BLaER1 treated with 17β-estradiol and CSF1 and Interleukin-3, amounts not matched to agents 10 nM and 100 nM (cell line): Measurements from ENCODE around the gene WDR82.

Experiments used
- H3K27ac ChIP-seq, 11 experiments: shearing (Covaris generic); formaldehyde crosslinking; 2 replicates each; pipeline ENCODE4 v1.8.1; 2022
- H3K27me3 ChIP-seq, 11 experiments: shearing (Covaris generic); formaldehyde crosslinking; 2 replicates each; pipeline ENCODE4 v1.8.1; 2022
- H3K36me3 ChIP-seq, 11 experiments: shearing (Covaris generic); formaldehyde crosslinking; 2 replicates each; pipeline ENCODE4 v1.8.1; 2022
- H3K4me1 ChIP-seq, 10 experiments: shearing (Covaris generic); formaldehyde crosslinking; 2 replicates each; pipeline ENCODE4 v1.8.1; 2022
- H3K4me2 ChIP-seq, 11 experiments: shearing (Covaris generic); formaldehyde crosslinking; 2 replicates each; pipeline ENCODE4 v1.8.1; 2022
- H3K4me3 ChIP-seq, 10 experiments: shearing (Covaris generic); formaldehyde crosslinking; 2 replicates each; pipeline ENCODE4 v1.8.1; 2022
- H3K9ac ChIP-seq, 11 experiments: shearing (Covaris generic); formaldehyde crosslinking; 2 replicates each; pipeline ENCODE4 v1.8.1; 2022
- H3K9me3 ChIP-seq, 11 experiments: shearing (Covaris generic); formaldehyde crosslinking; replicated peaks in 1 of 11; 2 replicates each; pipeline ENCODE4 v1.8.1; 2022
- H4K20me1 ChIP-seq, 11 experiments: shearing (Covaris generic); formaldehyde crosslinking; 2 replicates each; pipeline ENCODE4 v1.8.1; 2022
- Cebpa-rat ChIP-seq, 11 experiments: shearing (Covaris generic); IDR thresholded peaks; 2 replicates each; pipeline ENCODE4 v1.8.1; 2022

WDR82 gene

GRCh38 chr3:52299879-52300611 is 21.6 kb upstream of the WDR82 start:
- Histone ChIP-seq H3K4me3 (no peak overlapping the region), H3K9me3 (no peaks in the 10 kb centered on the region), H3K27me3 (no peaks in the 10 kb centered on the region), H3K9ac (peak overlapping the region in 6 of 11 experiments; percentile 13 to 53 (median 38); a peak in 7 of 22 replicates), H3K36me3 (peaks cover 0 to 30% (median 3%) of the 10 kb centered on the region in 11 experiments; a peak in 7 of 22 replicates), H3K4me2 (peak overlapping the region; percentile 33 to 74 (median 51); a peak in 17 of 22 replicates), H3K27ac (no peak overlapping the region), H4K20me1 (peaks cover 0 to 54% (median 11%) of the 10 kb centered on the region in 11 experiments; a peak in 10 of 22 replicates), H3K4me1 (peaks cover 37 to 44% (median 40%) of the 10 kb centered on the region in 10 experiments)
- TF ChIP-seq Cebpa-rat (IDR thresholded peaks at IDR 0.05): no peak

- no peak for TF ChIP-seq Cebpa-rat (IDR thresholded peaks at IDR 0.05)
- H3K9ac ChIP-seq: peak overlapping the region in 3 of 11 experiments; percentile 13 to 53 (median 20); a peak in 4 of 22 replicates
- H4K20me1 ChIP-seq: peaks cover 0 to 57% (median 11%) of the 10 kb centered on the region in 11 experiments; a peak in 10 of 22 replicates
- no peak overlapping the region for H3K27ac ChIP-seq
- H3K27me3 ChIP-seq: no peaks in the 10 kb centered on the region
- H3K9me3 ChIP-seq: no peaks in the 10 kb centered on the region
- peak overlapping the region; percentile 33 to 74 (median 51); a peak in 18 of 22 replicates for H3K4me2 ChIP-seq
- H3K36me3 ChIP-seq: peaks cover 0 to 30% (median 5%) of the 10 kb centered on the region in 11 experiments; a peak in 11 of 22 replicates
- peaks cover 37 to 44% (median 40%) of the 10 kb centered on the region in 10 experiments for H3K4me1 ChIP-seq
- no peak overlapping the region for H3K4me3 ChIP-seq
Observed at GRCh38 chr3:52299247-52299878, 20.9 kb upstream of the WDR82 start.

GRCh38 chr3:52298149-52299098 is 20.0 kb upstream of the WDR82 start:
- H3K4me1 ChIP-seq: peaks cover 37 to 44% (median 38%) of the 10 kb centered on the region in 10 experiments
- H3K36me3 ChIP-seq: peaks cover 0 to 32% (median 15%) of the 10 kb centered on the region in 11 experiments; a peak in 19 of 22 replicates
- H3K27me3 ChIP-seq: no peaks in the 10 kb centered on the region
- TF ChIP-seq Cebpa-rat (IDR thresholded peaks at IDR 0.05): no peak
- no peaks in the 10 kb centered on the region for H3K9me3 ChIP-seq
- peak overlapping the region in 1 of 11 experiments; percentile 4; a peak in 1 of 22 replicates for H3K27ac ChIP-seq
- H3K4me3 ChIP-seq: no peak overlapping the region
- peak overlapping the region in 10 of 11 experiments; percentile 35 to 74 (median 60); a peak in 16 of 22 replicates for H3K4me2 ChIP-seq
- H4K20me1 ChIP-seq: peaks cover 0 to 64% (median 11%) of the 10 kb centered on the region in 11 experiments; a peak in 11 of 22 replicates
- H3K9ac ChIP-seq: peak overlapping the region in 7 of 11 experiments; percentile 15 to 52 (median 41); a peak in 7 of 22 replicates

GRCh38 chr3:52297242-52298148 is 19.0 kb upstream of the WDR82 start:
- Histone ChIP-seq H3K36me3 (peaks cover 8 to 41% (median 24%) of the 10 kb centered on the region in 11 experiments), H3K9ac (peak overlapping the region in 4 of 11 experiments; percentile 3 to 24 (median 10); a peak in 2 of 22 replicates), H4K20me1 (peaks cover 0 to 72% (median 11%) of the 10 kb centered on the region in 11 experiments; a peak in 12 of 22 replicates), H3K27ac (no peak overlapping the region), H3K4me1 (peaks cover 35 to 44% (median 37%) of the 10 kb centered on the region in 10 experiments), H3K9me3 (no peaks in the 10 kb centered on the region), H3K27me3 (no peaks in the 10 kb centered on the region), H3K4me3 (no peak overlapping the region), H3K4me2 (peak overlapping the region; percentile 29 to 74 (median 57); a peak in 21 of 22 replicates)
- no peak for TF ChIP-seq Cebpa-rat (IDR thresholded peaks at IDR 0.05)

GRCh38 chr3:52295671-52296208 is 17.3 kb upstream of the WDR82 start:
- TF ChIP-seq Cebpa-rat (IDR thresholded peaks at IDR 0.05): no peak
- Histone ChIP-seq H3K9ac (no peak overlapping the region), H3K27me3 (no peaks in the 10 kb centered on the region), H3K4me1 (peaks cover 35 to 55% (median 48%) of the 10 kb centered on the region in 10 experiments), H3K4me3 (no peak overlapping the region), H3K27ac (no peak overlapping the region), H3K9me3 (no peaks in the 10 kb centered on the region), H4K20me1 (peaks cover 0 to 90% (median 18%) of the 10 kb centered on the region in 11 experiments; a peak in 14 of 22 replicates), H3K4me2 (no peak overlapping the region), H3K36me3 (peaks cover 18 to 59% (median 41%) of the 10 kb centered on the region in 11 experiments)

GRCh38 chr3:52294320-52295150 is 16.1 kb upstream of the WDR82 start:
- H3K9ac ChIP-seq: peak overlapping the region in 2 of 11 experiments; percentile 15 to 19; a peak in 3 of 22 replicates
- no peak overlapping the region for H3K4me2 ChIP-seq
- H3K27me3 ChIP-seq: no peaks in the 10 kb centered on the region
- H4K20me1 ChIP-seq: peaks cover 0 to 90% (median 26%) of the 10 kb centered on the region in 11 experiments; a peak in 14 of 22 replicates
- no peaks in the 10 kb centered on the region for H3K9me3 ChIP-seq
- no peak overlapping the region for H3K4me3 ChIP-seq
- no peak overlapping the region; a peak in 1 of 22 replicates for H3K27ac ChIP-seq
- peaks cover 38 to 58% (median 52%) of the 10 kb centered on the region in 10 experiments for H3K4me1 ChIP-seq
- TF ChIP-seq Cebpa-rat (IDR thresholded peaks at IDR 0.05): no peak
- peaks cover 18 to 61% (median 43%) of the 10 kb centered on the region in 11 experiments for H3K36me3 ChIP-seq
